D721Med (cell line): ENCODE data around the gene IQCC.

Experiments used
- DNase-seq: peaks from one replicate; pipeline ENCODE4 v3.0.0; 2011; ENCODE audit warnings: low spot score; ENCODE audit not compliant: insufficient read length
- FAIRE-seq: peaks from 2 replicates; lab custom pipeline; 2011; peaks lifted over from hg19 to GRCh38; lab: Jason Lieb, UNC
- CTCF ChIP-seq: IDR thresholded peaks from 2 replicates; pipeline ENCODE4 v1.5.1; 2012; ENCODE audit warnings: mild to moderate bottlenecking, control low read depth; ENCODE audit not compliant: insufficient read depth; ENCODE audit errors: missing control alignments

The IQCC gene

DNA sequence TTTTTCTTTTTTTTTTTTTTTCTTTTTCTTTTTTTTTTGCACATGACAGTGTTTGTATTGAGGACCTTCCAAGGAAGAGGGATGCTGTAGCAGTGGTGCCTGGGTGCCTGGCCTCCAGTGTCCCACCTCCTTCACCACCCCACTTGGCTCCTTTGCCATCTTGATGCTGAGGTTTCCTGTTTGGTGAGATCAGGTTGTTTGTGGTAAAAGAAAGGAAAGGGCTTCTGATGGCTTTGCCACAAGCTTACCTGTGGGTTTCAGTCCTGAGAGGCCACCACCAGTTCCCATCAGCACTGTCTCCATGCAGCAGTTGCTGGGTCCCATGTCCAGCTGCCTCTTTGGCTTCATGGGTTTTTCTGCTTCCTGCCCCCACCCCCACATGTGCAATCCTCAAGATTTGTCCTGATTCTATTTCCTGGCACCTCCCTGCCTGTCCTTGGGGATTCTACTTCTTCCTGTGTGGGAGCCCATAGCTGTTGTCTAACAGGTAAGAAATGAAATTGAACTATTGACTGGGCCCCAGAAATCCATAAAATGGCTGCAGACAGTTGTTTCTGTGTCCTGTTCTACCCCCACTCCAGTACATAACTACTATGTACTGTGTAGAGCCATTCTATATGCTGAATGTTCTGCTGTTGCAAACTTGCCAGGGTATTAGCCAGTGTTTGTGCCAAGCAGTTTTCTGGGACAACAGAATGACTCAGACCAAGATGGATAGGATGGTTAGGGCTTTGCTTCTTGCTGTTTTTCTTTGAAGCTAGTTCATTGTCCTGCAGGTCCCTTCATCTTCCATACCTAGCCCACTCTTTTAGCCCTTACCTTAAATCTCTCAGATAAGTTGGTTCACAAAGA, 9.3 kb upstream of the IQCC start:
- no peak for FAIRE-seq
- TF ChIP-seq CTCF = no peak
- DNase-seq = no peak

DNA sequence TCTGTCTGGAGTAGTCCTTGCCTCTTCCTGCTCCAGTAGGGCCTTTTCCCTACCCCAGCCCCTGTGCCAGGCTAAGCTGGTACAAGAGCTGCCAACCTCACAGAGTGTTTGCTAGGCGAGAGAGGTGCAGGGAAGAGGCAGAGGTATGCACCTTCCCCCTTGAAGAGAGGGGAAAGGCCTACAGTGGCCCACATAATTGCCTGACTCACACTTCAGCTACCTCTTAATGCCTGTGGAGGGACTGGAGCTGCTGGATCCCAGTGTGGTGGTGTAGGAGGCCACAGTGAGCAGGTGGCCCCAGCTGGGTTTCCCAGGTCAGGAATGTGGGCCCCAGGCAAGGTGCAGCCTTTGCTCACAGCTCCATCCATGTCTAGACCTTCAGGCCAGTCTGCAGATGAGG, 8.4 kb upstream of the IQCC start:
- no peak for DNase-seq
- FAIRE-seq = no peak
- no peak for TF ChIP-seq CTCF

DNA sequence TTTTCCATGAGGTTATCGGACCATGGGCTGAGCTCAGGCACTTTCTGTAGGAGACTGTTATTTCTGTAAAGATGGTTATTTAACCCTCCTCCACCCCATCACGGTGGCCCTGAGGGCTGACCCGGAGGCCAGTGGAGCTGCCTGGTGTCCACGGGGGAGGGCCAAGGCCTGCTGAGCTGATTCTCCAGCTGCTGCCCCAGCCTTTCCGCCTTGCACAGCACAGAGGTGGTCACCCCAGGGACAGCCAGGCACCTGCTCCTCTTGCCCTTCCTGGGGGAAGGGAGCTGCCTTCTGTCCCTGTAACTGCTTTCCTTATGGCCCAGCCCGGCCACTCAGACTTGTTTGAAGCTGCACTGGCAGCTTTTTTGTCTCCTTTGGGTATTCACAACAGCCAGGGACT, 7.6 kb upstream of the IQCC start:
- no peak for FAIRE-seq
- no peak for DNase-seq
- no peak for TF ChIP-seq CTCF

GRCh38 chr1:32198237-32199042, 7.0 kb upstream of the IQCC start:
- DNase-seq (no peak), FAIRE-seq (no peak)
- TF ChIP-seq CTCF = no peak

- DNase-seq (no peak), FAIRE-seq (no peak)
- TF ChIP-seq CTCF = no peak
Measured at GRCh38 chr1:32199043-32199716, 6.3 kb upstream of the IQCC start.

DNA sequence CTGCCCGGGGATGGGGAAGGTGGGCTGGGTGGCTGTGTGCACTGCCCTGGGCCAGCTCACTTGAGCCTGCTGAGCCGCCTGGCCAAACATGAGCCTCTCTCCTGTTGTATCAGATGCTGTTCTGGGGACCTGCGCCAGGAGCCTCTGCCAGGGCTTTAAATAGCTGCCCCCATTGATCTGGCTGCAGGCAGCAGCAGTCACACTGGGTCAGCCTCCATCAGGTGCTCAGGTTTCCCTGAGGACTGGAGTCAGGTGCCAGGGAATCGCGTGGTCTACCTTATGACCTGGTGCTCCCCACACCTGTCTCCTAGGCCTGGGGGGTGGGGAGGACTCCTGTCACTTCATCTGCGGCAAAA, 5.8 kb upstream of the IQCC start:
- FAIRE-seq (no peak), DNase-seq (no peak)
- TF ChIP-seq CTCF = no peak
